GM19324 (cell line): ENCODE results near the gene PSMA2.

Experiments used
- ATAC-seq: cut with Tn5 transposase; IDR thresholded peaks from one replicate; pipeline ENCODE4 v1.9.1; 2021; ENCODE audit warnings: mild to moderate bottlenecking, moderate library complexity; ENCODE audit not compliant: unreplicated experiment, low FRiP score

PSMA2 gene

DNA sequence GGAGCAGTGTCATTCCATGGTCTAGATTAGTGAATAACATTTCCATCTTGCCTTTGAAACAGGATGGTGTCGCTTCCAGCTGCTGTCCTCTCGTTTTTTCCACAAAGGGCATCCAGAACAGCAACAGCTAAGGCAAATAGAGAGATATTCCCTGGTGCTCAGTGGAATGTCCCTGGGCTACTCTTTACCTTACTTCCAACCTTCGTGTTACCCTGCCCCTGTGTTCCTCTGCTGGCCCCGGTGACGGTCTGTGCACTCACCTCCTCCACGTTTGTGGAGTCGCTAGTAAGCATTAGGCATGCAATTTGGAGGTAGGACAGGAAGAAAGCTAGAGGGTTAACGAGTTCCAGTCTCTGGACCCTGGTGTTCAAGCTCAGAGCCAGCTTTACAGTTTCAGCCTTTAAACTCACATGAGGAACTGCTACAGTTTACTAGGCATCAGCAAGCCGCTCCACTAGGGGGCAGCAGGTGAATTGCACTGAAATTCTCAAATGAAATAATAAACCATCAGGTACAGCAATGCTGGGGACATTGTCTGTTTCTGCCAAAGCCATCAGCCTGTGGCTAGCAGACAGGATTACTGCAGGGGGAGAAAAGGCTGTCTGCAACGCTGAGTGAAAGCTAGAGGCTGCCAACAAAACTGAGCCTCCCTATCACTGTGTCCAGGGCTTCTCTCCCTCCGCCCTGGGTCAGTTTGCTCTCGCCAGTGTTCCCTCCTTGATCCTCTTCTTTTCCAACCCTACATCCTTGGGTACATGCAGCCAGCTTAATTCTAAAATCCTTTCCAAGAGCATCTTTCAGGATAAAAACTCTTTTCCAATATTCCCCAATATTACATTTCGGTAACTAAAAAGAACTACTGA lies 9.2 kb upstream of the PSMA2 start:
- peak; percentile 40 for ATAC-seq

DNA sequence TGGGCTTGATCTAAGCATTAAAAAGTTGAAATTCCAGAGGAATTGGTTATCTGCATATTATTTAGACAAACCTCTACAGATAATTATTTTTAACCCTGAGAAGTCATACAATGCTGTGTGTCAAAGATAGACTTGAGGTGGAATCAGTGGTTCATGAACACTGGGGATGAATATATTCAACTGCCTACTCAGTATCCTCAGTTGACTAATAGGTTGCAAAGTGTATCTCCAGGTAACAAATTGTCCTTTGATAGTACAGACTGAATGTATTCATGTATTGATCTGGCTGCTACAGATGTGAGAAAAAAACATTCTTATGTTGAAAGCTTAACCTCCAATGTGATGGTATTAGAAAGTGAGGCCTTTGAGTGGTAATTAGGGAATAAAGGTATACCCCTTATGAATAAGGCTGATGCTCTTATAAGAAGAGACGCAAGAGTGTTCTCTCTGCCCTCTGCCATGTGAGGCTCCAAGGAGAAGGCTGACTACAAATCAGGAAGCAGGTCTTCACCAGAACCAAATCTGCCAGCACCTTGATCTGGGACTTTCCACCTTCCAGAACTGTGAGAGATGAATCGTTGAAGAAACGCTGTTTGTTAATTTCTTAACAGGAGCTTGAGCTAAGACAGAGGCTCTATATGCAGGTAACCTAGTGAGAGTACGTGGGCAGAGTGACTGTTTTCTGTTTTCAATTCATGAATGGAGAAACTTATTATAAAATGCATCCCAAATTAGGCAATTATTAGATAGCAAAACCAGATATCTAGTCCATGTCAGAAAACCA lies 7.7 kb upstream of the PSMA2 start:
- no peak for ATAC-seq

DNA sequence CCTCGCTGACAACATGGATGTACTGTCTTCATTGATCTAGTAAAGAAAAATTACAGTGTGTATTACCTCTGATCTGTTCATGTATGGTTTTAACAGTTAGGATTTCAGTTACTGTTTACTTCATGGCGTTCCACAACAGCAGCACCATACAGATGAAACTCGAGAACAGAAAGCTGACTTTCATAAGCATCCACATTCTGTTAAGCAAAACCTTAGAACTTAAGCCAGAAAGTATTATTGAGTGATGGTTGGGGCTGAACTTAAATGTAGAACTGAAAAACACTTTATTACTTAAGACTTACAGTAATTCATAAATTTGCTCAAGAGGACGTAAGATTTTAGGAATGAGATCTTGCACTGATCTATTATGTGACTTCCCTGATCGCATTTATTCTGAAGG lies 3.9 kb upstream of the PSMA2 start:
- no peak for ATAC-seq

DNA sequence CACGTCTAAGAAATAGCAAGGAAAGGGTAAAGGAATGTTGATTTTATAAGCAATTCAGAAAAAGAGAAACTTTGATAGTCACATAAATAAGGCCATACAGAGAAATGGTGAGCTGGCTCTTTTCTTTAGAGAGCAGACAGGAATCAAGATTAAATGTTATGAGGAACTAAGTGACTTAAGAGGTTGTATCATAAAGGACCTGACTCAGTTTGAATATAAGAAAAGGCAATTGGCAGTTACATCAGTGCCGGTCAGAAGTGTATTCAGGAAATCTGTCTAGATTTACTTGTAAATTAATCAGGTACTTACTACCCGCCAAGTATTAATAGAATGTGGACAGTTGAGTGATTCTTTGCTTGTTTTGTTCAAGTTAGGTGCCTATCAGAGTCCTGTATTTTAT lies 2.3 kb upstream of the PSMA2 start:
- ATAC-seq: no peak

DNA sequence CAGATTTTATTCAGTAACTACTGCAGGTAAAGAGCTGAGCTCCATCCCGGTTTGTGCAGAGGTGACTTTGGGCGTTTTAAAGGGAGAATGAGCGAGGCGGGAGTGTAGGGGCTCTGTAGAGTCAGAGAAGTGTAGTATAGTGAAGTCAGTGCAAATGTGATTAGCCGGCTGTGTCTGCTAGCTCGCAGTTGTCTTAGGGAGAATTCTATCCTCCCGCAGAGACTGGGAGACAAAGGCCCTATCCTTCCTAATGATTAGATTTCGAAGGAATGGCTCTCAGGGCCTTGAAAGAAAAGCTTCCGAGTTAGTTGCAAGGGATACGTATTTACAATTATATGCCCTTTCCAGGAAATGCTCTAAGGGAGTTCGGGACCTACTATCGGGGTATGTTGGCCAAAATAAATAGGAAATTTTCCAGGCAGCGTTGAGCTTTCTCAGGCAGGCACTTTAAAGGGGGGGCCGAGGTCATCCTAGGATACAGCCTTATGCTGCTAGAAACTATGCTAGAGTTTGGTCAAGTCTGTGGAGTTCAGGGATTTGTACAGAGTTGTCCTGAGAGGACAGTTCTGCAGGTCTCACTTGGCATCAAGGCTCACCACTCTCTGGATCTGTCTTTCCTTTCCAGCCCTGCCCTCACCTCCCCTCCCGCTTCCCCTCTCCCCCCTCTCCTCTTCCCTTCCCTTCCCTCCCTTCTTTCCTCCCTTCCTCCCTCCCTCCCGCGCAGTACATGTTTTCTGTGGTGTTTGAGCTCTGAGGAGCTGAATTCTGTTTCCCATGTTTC lies 1.0 kb upstream of the PSMA2 start:
- no peak for ATAC-seq

DNA sequence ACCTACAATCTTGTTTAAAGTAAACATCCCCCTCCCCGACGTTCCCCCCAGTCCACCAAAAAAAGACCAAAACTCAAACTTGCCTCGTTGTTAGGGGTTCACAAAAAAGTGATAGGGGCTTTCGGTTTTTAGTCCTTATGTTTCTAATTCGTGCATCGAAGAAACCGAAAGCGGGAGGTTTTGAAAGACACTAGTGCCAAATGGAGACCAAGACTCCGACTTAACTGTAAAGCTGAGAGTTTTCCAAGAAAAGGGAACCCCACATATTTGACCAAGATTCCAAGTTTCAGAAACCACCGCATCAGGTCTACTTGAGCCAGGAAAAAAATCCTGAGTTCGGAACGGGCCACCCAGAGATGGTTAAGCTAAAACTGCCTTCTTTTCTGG lies 534 bp downstream of the PSMA2 start:
- no peak for ATAC-seq

DNA sequence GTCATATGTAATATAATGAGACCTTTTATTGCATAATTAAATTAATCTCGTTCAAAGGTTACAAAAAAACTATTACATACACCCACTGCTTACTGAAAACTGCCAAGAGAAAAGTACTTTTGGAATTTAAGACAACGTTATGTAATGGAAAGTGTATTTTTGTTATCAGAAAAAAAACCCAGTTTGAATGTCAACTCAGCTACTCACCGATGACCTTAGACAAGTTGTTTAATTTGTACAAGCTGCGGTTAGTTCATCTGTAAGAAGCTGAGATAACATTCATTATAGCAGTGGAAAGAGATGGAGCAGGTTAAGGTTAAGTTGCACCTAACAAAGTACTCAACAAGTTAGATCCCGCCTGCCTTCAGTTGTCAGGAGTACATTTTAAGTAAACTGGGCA lies 1.1 kb downstream of the PSMA2 start:
- ATAC-seq: no peak

DNA sequence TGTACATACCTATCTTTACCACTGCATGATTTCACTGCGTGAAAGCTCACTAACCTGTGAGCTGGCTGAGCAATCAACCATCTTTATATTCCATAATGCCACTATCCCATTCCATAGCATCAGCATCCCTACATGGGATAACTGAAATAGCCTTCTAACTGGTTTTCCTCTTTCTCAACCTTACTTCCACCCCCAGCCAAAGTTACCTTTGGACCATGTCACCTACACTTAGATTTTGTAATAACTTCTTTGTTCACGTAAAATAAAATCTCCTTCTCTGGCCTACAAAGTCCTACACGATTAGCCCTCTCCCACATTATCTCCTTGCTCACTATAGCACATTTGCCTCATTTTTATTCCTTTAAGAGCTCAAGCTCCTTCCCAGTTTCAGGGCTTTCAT lies 2.5 kb downstream of the PSMA2 start:
- no peak for ATAC-seq

DNA sequence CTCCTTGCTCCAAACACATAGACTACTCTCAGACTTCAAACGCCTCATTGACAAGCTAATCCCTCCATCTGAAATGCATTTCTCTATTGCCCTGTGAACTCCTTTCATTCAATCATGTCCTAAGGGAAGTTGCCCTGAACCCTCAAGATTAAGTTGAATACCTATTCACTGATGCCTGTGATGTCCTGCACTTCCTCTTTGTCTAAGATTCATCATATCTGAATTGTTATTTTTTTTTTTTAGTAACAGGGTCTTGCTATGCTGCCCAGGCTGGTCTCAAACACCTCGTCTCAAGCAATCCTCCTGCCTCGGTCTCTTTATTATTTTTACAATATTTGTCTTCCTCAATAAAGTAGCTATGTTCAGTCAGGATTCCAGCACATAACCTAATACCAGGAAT lies 3.2 kb downstream of the PSMA2 start:
- ATAC-seq: no peak

DNA sequence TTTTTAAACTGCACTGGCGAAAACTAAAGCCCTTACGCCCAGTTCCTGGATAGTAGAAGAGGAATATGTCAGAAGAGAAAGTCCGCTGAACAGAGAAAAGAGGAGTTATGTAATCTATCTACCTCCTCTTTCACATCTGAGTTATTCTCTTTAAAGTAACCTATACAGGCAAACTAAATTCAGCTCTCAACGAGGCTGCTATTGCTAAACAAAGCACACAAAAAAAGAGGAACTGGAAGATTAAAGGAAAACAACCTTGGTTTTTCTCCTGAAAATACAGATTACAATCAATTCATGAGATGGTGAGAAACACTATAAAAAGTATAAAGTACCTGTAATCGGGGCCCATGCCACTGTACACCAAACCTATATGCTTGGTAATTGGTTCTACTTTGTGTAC lies 5.8 kb downstream of the PSMA2 start:
- no peak for ATAC-seq

DNA sequence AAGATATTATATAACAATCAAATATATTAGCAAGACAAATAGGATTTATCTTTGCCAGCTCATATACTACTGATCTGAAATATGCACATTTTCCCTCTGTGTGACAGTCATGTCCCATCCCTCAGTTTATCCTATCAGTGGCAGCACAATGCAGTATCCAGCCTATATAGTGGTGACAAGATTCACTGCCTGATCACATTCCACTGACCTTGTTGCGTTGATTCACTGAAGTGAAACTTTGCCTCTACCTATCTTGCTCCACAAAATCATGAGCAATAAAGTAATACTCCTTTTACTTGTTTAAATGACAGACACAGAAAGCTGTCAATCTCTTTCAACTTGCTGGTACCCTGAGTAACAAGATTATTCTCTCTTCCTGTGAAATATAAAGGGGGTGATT lies 6.3 kb downstream of the PSMA2 start:
- no peak for ATAC-seq

DNA sequence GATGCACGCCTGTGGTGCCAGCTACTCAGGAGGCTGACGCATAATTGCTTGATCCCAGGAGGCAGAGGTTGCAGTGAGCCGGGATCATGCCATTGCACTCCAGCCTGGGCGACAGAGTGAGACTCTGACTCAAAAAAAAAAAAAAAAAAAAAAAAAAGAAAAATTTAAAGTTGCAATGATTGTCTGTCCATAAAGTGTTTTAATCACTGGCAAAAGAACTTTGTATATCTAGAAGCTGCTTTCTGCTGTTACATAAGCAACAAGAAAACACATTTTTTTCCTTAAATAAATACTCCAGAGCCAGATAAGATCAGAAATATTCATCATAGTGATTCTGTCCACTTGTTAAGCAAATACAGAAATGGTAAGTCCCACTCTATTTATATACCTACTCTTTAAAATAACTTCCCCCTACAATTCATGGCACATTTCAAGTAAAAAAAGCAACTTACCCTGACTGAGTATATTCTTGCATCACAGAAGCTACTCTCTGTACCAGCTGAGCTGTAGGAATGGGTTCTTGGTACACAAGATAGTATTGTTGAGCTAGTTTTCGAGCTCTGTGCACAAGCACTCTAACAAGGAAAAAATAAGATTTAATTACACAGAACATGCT lies 7.6 kb downstream of the PSMA2 start:
- ATAC-seq: no peak

DNA sequence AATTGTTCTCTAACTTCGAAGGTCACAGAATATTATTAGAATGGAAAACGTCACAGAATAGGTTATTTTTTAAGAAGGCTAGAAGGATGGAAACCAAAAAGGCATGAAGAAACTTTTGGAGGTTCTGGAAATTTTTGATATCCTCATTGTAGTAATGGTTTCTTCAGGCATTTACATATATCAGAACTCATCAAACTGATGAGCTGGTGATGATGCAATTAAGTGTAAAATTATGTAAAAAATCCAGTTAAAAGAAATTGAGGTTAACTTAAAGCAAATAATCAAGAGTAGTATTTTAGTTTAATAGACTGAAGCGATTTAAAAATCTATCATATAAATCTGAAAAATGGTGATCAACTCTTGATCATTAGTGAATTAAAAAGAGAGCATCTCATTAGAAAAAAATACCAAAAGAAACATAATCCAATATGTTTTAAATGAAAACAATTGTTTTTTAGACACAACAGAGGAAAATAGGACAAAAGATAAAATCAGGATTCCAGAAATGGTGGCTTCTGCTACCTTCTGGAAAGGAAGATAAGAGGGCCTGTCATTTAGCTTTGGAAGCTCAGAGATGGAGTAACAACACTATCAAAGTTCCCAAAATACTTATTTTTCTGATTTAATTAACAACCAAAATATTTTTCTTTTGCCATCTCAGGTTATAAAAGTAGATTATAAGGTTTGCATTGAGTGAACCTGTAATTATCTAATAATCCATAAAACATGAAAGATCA lies 9.8 kb downstream of the PSMA2 start:
- no peak for ATAC-seq

DNA sequence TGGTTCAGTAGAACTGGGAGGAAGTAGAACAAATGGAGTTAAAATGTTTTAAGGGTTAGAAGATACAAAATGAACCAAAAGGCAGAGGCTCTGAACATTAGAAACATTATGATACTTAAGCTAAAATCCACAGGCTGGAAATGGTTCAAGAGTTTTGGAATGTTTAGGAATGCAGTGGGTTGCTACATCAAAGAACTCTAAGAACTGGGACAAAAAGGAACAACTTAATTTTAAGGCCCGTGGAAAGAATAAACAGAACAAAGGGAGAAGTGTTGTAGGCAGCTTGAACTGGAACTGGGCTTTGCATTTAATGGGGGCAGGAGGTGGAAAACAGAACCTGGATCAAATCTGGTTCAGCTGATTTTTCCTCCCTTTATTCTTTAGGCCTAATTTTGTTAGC lies 16.6 kb downstream of the PSMA2 start:
- no peak for ATAC-seq

DNA sequence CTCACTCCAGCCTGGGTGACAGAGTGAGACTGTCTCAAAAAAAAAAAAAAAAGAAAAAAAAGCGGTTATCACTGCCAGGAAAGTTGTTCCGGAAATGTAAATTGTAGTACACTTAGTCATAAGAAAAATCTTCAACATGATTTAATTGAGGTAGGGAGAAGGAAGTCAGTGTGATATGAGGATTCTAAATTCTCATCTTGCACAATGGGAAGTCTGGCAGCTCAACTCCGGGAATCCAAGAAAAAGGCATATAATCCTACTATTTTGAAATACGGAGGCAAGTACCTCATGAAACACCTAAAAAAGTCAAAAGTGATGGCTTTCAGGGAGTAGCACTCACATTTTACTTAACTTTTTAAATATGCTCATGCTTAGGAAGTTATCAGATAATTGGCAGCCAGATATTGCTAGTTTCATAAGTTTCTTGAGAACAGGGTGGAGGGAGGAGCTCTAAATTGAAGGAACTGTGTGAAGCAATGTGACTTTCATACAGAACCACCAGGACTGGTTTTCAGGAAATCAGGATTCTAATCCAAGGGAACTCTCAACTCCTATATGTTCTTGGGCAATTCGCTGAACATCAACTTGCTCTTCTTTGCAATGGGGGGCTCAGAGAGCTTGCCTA lies 17.4 kb downstream of the PSMA2 start:
- ATAC-seq: no peak

DNA sequence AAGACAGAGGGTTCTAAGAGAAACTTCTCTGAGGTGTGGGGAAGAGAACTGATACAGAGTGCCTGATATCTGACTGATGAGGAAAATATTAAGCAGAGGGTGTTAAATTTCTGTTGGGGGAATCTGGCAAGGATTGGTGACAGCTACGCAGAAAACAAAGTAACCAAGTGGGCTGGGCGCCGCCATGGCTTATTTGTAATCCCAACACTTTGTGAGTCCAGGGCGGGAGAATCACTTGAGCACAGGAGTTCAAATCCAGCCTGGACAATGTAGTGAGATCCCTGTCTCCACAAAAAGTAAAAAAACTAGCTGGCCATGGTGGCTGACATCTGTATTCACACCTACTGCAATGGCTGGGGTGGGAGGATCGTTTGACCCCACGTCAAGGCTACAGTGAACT lies 18.0 kb downstream of the PSMA2 start:
- ATAC-seq: no peak

DNA sequence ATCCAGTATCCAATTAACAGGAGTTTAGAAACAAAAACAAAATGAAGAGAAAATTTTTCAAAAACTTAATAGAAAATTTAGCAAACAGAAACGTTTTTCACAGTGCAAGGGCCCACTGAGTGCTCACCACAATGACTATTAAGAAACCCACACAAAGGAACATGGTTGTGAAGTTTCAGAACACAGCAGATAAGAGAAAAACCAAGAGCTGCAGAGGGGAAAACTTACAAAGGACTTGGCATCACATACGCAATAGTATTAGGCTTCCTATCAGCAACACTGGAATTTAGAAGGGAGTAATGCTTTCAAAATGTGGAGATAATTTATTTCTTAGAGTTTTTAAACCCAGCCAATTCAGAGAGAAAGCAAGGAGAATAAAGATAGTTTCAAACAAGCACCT lies 18.4 kb downstream of the PSMA2 start:
- ATAC-seq: no peak

DNA sequence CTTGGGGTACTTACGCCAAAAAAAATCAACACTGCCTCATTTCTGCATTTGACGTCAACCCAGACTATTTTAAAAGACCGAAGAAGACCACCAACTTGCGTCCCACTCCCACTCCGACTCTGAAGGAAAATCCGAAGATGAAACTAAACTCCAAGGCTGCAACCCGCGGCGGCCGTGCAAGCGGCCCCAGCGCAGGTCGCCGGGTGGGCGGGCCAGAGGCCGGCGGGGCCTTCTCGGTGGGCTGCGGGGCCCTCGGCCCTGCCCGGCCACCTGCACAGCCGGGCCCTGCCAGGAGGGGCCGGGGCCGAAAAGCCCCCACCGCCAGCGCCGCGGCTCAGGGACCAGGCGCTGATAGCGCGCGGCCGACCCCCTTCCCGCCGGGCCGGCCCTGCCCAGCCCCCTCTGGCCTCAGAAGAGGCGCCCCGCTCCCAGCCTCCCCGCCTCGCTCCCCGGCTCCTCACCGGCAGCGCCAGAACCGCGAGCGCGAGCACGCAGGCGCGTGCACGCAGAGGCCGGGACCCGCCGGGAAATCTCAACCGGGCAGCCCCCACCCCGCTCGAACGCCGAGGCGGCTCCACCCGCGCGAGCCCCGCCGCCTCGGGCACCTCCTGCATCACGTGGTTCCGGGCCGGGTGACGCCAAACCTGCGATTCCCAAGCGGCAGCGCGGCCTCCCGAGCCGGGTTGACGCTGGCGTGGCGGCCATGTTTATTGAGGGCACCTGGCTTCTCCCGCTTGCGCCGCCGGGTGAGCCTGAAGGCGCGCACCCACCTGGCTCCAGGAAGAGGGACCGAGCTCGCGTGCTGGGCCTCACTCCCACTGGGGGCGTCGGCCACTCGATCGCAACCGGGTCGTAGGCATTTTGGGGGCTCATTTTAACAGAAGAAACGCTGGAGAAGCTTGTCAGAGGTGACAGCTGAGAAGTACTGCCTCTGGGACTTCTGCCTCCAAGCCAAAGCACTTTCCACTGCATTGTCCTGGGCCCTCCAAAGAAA lies 20.2 kb downstream of the PSMA2 start, which contains the start of gene C7orf25:
Gene C7orf25 (minus strand): TSS at position 617 of the 994 bp plus-strand sequence. CDS start 1,170 bp downstream, outside the sequence.
- ATAC-seq: peak; percentile 92
